LNCaP clone FGC (cell line): Measurements from ENCODE around the gene RPL15.
"Not testable (repeated sequence)": the region's sequence is repeated elsewhere in the genome, so short reads cannot be mapped to it uniquely, and the experiment has no call there.

Experiments
- DNase-seq: peaks from one replicate; pipeline ENCODE4 v3.0.0-alpha.2; 2011; ENCODE audit warnings: low read depth
- H3K4me3 ChIP-seq: 2 replicates; pipeline ENCODE4 v1.5.1; 2011; ENCODE audit warnings: mild to moderate bottlenecking, low read depth, low read length, control low read depth
- TF ChIP-seq, protein P1 (sequence below): IDR thresholded peaks from 2 replicates; pipeline ENCODE4 v1.5.1; 2012; ENCODE audit warnings: mild to moderate bottlenecking; ENCODE audit not compliant: control insufficient read depth, insufficient read depth; ENCODE audit errors: extremely low read depth

The RPL15 gene

DNA sequence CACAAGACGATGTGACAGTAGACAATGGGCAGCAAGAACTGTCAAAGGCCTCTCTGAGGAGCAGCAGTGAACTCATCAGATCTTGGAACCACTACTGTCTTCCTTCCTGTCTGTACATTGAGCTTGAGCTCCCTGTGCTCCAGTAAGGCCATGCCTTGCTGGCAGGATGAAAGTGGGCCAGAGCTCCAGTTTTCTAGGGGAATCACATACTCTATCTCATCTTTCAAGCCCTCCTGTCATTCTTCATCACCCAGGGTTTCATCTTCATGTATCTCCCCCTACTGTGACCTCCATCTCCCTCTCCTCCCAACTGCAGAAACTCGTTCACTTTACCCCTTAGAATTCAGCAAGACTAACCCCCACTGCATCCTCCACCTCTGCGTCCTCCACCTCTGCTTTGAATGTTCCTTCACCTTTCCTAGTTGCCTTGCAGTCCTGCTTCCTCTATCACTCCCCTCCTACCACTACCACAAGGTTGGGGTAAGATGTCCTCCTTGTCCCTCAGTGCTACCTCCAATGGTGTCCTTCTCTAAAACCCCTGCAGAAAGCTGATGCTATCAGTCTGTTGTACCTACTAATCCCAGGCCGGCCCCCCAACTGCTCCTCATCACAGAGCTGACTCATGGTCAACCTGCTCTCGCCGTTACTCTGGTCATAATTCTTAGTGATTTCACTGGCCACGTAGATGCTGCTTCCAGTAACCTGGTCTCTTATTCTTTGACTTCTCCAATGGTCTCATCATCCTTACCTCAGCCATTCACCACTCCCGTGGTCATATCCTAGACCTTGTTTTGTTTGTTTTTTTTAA is 22.5 kb upstream of the RPL15 start:
- no peak for DNase-seq
- TF ChIP-seq, protein P1, sequence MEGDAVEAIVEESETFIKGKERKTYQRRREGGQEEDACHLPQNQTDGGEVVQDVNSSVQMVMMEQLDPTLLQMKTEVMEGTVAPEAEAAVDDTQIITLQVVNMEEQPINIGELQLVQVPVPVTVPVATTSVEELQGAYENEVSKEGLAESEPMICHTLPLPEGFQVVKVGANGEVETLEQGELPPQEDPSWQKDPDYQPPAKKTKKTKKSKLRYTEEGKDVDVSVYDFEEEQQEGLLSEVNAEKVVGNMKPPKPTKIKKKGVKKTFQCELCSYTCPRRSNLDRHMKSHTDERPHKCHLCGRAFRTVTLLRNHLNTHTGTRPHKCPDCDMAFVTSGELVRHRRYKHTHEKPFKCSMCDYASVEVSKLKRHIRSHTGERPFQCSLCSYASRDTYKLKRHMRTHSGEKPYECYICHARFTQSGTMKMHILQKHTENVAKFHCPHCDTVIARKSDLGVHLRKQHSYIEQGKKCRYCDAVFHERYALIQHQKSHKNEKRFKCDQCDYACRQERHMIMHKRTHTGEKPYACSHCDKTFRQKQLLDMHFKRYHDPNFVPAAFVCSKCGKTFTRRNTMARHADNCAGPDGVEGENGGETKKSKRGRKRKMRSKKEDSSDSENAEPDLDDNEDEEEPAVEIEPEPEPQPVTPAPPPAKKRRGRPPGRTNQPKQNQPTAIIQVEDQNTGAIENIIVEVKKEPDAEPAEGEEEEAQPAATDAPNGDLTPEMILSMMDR: no peak
- no peak overlapping the region for H3K4me3 ChIP-seq

DNA sequence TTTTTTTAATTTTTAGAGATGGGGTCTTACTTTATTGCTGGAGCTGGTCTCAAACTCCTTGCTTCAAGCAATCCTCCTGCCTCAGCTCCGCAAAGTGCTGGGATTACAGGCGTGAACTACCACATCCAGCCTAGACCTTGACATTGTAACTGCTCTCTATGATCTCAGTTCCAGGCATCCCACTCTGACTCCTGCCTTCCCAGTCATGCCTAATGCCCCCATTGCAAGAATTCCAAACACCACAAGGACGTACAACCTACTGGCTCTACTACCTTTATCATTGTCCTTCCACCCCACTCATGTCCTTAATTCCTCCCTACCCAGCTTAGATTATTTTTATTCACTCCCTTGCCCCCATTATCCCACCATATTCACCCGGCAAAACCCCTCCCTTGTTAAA is 21.8 kb upstream of the RPL15 start:
- TF ChIP-seq, protein P1: no peak
- DNase-seq: no peak
- H3K4me3 ChIP-seq: no peak overlapping the region

DNA sequence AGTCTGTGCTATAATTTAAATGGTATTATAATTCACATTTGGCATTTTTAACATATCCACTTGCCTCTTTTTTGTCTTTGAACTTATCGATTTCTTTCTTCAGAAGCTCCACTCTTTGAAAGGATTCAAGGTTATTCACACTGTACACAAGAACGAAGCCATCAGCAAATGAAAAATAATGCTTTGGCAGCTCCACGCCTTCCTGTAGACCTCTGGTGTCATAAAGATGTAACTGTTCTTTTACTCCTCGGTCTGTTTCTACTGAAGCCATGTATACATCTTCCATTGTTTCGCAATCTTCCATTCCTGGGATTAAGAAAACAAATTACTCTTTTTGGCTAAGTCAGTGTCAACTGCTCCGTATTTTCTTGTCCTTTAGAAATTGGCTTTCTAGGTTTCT is 16.2 kb upstream of the RPL15 start:
- DNase-seq: no peak
- H3K4me3 ChIP-seq: no peak overlapping the region
- TF ChIP-seq, protein P1: no peak

DNA sequence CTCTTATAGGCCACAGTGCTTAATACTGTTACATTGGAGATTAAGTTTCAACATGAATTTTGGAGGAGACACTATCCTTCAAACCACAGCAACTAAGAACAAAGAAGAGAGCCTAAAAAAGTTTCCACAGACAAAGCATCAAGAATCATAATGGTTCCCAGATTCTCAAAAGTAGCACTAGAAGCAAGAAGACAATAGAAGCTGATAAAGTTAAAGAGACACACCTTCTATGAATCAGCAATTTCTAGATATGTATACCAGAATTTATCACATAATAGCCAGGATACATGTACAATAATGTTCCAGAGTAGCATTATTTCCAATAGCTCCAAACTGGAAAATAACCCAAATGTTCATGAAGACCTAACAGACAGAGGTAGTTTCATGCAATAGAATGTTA is 12.4 kb upstream of the RPL15 start:
- TF ChIP-seq, protein P1: no peak
- DNase-seq: no peak
- H3K4me3 ChIP-seq: no peak overlapping the region

DNA sequence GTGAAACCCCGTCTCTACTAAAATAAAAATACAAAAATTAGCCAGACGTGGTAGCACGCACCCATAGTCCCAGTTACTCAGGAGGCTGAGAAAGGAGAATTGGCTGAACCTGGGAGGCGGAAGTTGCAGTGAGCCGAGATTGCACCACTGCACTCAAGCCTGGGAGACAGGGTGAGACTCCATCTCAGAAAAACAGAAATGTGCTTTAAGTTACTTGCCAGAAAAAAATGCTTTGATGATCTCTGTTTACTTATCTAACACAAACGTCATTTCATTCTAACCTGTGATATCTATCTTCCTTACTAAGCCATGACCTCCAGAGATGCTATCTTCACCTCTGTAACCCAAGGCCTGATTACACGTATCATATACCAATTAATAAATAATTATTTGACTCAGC is 7.6 kb upstream of the RPL15 start:
- no peak overlapping the region for H3K4me3 ChIP-seq
- TF ChIP-seq, protein P1: no peak
- no peak for DNase-seq

DNA sequence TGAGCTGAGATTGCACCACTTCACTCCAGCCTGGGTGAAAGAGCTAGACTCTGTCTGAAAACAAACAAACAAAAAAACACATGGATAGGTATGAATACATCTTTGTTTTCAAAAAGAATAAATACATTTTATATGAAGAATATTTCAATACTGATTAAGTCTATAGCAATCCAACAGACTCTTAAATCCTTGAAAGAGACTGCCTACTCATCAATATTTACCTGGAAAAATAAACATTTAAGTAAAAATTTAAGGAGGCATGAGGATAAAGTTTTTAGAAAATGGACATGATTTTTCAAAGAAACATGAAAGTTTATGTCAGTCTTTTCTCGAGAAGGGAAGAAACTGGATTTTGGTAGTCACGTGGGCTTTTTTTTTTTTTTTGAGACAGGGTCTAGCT is 5.5 kb upstream of the RPL15 start:
- TF ChIP-seq, protein P1: no peak
- no peak for DNase-seq
- H3K4me3 ChIP-seq: no peak overlapping the region

DNA sequence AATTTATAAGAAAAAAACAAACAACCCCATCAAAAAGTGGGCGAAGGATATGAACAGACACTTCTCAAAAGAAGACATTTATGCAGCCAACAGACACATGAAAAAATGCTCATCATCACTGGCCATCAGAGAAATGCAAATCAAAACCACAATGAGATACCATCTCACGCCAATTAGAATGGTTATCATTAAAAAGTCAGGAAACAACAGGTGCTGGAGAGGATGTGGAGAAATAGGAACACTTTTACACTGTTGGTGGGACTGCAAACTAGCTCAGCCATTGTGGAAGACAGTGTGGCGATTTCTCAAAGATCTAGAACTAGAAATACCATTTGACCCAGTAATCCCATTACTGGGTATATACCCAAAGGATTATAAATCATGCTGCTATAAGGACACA is 4.6 kb upstream of the RPL15 start:
- DNase-seq, H3K4me3 ChIP-seq: not testable (repeated sequence)
